GM12865 (cell line): ENCODE results near the gene PALM2AKAP2.

Experiments used
- DNase-seq: peaks from one replicate; pipeline ENCODE4 v3.0.0; 2010; ENCODE audit warnings: low read depth
- H3K4me3 ChIP-seq: 2 replicates; pipeline ENCODE4 v1.5.1; 2011; ENCODE audit warnings: mild to moderate bottlenecking, low read depth, low read length, control low read depth
- TF ChIP-seq, protein P1 (sequence below): IDR thresholded peaks from 2 replicates; pipeline ENCODE4 v1.5.1; 2011; ENCODE audit warnings: low read length, control low read depth, low read depth, inconsistent platforms; ENCODE audit not compliant: insufficient read depth; ENCODE audit errors: missing control alignments

Gene PALM2AKAP2

DNA sequence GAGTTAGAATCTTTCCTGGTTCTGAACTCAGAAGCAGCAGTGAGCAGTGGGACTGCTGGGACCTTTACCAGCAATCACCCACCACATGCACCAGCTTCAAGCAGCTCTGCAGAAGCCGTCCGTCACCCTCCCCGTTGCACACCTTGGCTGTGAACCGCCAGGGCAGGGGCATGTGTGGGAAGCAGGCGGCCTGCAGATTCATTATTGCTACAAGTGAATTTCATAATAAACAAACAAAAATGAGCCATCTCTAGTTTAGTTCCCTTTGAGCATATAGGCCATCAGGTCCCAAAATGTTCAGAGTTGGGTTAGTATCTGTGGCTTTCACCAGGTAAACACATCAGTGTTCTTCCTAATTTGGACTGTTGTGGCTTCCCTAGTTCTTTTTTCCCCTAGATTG is 17.5 kb downstream of the PALM2AKAP2 start:
- TF ChIP-seq, protein P1, sequence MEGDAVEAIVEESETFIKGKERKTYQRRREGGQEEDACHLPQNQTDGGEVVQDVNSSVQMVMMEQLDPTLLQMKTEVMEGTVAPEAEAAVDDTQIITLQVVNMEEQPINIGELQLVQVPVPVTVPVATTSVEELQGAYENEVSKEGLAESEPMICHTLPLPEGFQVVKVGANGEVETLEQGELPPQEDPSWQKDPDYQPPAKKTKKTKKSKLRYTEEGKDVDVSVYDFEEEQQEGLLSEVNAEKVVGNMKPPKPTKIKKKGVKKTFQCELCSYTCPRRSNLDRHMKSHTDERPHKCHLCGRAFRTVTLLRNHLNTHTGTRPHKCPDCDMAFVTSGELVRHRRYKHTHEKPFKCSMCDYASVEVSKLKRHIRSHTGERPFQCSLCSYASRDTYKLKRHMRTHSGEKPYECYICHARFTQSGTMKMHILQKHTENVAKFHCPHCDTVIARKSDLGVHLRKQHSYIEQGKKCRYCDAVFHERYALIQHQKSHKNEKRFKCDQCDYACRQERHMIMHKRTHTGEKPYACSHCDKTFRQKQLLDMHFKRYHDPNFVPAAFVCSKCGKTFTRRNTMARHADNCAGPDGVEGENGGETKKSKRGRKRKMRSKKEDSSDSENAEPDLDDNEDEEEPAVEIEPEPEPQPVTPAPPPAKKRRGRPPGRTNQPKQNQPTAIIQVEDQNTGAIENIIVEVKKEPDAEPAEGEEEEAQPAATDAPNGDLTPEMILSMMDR = no peak
- H3K4me3 ChIP-seq = no peak overlapping the region
- DNase-seq = no peak

GRCh38 chr9:109799141-109799540 is 19.1 kb downstream of the PALM2AKAP2 start:
- no peak for DNase-seq
- TF ChIP-seq, protein P1 = no peak
- no peak overlapping the region for H3K4me3 ChIP-seq

GRCh38 chr9:109799792-109800191 is 19.8 kb downstream of the PALM2AKAP2 start:
- H3K4me3 ChIP-seq = no peak overlapping the region
- TF ChIP-seq, protein P1 = no peak
- no peak for DNase-seq

GRCh38 chr9:109801484-109801883 is 21.5 kb downstream of the PALM2AKAP2 start:
- DNase-seq = no peak
- TF ChIP-seq, protein P1 = no peak
- no peak overlapping the region for H3K4me3 ChIP-seq

- TF ChIP-seq, protein P1 = no peak
- no peak overlapping the region for H3K4me3 ChIP-seq
- no peak for DNase-seq
These were observed 22.5 kb downstream of the PALM2AKAP2 start for GRCh38 chr9:109802491-109802890.

- H3K4me3 ChIP-seq = no peak overlapping the region
- TF ChIP-seq, protein P1 = no peak
- no peak for DNase-seq
These were observed 25.1 kb downstream of the PALM2AKAP2 start for GRCh38 chr9:109805050-109805449.

GRCh38 chr9:109806506-109807115 is 26.6 kb downstream of the PALM2AKAP2 start:
- TF ChIP-seq, protein P1 = no peak
- DNase-seq = no peak
- no peak overlapping the region for H3K4me3 ChIP-seq
